HUDEP-2 (cell line): ENCODE results near the gene RNF208.

ENCODE experiments used
- DNase-seq, 76 experiments: peaks; one replicate each; lab custom pipeline; 2025; ENCODE audit not compliant: unreplicated experiment in 76 of 76; lab: John Stamatoyannopoulos, UW

RNF208 gene

DNA sequence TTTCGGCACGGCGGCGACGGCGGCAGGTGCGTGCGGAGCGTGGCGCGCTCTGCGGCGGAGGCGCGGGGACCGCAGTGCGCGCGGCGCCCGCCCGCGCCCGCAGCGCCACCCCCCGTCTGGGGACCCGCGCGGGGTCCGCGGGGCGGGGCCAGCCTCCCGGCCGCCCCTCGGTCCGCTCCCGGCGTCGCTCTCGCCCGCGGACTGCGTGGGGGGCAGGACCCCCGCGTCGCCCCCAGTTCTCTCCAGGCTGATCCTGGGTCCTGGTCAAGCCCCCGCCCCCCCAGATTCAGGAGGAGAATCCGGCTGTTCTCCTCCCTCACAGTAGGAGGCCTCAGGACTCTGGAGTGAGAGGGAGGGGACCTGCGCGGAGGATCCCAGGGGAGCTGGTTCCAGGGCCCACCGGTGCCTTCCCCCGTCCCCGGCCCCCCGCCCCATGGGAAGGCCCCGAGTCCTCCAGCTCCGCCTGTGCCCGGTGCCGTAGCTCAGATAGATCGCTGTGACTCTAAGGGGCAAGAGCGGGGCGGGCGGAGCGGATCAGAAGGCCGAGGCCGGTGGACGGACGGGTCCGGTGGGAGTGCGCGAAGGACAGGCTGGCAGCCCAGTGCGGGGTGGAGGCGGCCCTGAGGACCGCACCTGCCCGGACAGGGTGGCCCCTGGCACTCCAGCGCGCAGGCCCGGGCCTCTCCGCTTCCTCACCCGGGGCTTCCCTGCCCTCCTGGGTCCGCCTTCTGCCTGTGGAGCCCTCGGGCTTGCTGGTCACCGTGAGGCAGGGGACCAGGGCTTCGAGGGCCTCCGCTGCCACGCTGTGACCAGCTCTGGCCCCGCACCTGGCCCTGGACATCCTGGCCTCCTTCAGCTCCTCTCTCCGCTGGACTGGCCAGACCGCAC is at the start of gene RNF208:
Gene RNF208, minus strand, starts transcription at position 51 of the 888 bp plus-strand sequence. CDS start 1,028 bp downstream, outside the sequence.
- no peak for DNase-seq

DNA sequence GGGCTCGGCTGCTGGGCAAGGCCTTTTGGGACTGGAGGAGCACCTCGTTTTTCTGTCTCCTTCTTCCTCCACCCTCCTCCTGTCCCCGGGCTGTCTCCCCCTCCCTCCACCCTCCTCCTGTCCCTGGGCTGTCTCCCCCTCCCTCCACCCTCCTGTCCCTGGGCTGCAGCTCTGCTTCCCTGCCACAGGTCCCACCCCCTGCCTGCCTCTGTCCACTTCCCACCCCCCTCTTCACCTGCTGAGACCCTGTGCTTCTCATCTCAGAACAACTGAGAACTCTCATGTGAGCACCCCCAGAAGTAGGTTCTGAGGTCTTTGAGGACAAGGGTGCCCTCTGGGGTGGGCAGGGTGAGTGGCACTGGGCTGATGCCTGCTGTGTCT is 49.6 kb upstream of the RNF208 start:
- no peak for DNase-seq

GRCh38 chr9:137270929-137271695 is 49.1 kb upstream of the RNF208 start:
- no peak for DNase-seq

- no peak for DNase-seq
Observed at GRCh38 chr9:137269231-137269772, 47.3 kb upstream of the RNF208 start.

GRCh38 chr9:137268538-137269201 is 46.6 kb upstream of the RNF208 start:
- DNase-seq, result no peak

DNA sequence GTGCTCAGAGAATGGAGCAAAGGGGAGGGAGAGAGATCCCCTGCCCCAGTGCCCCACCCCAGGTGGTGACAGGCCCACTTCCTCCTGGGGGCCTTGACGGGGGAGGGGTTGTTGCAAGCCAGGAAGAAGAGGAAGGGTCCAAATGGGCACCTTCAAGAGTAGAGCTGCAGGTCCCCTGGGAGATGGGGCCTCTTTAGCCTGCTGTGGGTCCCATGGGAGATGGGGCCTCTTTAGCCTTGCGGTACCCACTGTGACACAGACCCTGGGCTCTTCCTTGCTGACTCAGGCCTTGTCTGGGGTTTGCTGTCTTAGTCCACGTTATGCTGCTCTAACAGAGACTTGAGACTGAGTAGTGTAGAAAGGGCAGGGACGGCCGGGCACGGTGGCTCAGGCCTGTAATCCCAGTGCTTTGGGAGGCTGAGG is 45.9 kb upstream of the RNF208 start:
- no peak for DNase-seq

- no peak for DNase-seq
Observed at GRCh38 chr9:137266585-137267453, 44.8 kb upstream of the RNF208 start.

- no peak for DNase-seq
Observed at GRCh38 chr9:137266162-137266527, 44.1 kb upstream of the RNF208 start.

- no peak for DNase-seq
Observed at GRCh38 chr9:137265496-137266161, 43.6 kb upstream of the RNF208 start.

DNA sequence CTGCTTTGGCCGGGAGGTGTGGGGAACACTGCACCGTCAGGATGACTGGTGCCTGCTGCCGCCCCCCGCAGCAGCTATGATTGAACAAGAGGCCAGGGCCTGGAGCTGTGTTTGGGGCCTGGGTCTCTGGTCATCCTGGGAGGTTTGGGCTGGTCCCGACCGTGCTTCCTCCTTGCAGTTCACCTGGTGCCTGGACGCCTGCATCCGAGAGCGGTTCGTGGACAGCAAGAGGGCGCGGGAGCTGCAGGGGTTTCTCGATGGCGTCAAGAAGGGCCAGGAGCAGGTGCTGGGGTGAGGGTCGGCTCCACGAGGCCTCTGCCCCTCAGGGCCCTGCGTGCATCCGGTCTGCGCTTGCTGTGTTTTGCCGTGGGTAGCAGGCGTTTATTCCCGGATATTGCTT is 42.0 kb upstream of the RNF208 start:
- no peak for DNase-seq

- DNase-seq, result no peak
Observed at GRCh38 chr9:137263506-137263905, 41.5 kb upstream of the RNF208 start.

- no peak for DNase-seq
Observed at GRCh38 chr9:137262909-137263285, 40.9 kb upstream of the RNF208 start.

GRCh38 chr9:137262173-137262908 is 40.3 kb upstream of the RNF208 start:
- peak in 9 of 76 experiments; percentile 9 to 41 (median 25) for DNase-seq

DNA sequence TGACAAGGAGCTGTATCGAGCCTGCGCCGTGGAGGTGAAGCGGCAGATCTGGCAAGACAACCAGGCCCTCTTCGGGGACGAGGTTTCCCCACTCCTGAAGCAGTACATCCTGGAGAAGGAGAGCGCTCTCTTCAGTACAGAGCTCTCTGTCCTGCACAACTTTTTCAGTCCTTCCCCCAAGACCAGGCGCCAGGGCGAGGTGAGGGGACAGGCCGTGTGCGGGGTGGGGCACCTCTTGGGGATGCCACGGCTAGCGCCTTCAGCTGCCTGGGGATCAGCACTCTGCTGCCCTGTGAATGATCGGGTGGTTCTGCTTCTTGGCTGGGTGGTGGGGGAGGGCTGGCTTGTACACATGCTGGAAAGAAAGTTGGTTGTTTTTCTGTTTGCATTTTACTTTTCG is 34.8 kb upstream of the RNF208 start:
- no peak for DNase-seq

- DNase-seq, result no peak
Observed at GRCh38 chr9:137256362-137256761, 34.3 kb upstream of the RNF208 start.

DNA sequence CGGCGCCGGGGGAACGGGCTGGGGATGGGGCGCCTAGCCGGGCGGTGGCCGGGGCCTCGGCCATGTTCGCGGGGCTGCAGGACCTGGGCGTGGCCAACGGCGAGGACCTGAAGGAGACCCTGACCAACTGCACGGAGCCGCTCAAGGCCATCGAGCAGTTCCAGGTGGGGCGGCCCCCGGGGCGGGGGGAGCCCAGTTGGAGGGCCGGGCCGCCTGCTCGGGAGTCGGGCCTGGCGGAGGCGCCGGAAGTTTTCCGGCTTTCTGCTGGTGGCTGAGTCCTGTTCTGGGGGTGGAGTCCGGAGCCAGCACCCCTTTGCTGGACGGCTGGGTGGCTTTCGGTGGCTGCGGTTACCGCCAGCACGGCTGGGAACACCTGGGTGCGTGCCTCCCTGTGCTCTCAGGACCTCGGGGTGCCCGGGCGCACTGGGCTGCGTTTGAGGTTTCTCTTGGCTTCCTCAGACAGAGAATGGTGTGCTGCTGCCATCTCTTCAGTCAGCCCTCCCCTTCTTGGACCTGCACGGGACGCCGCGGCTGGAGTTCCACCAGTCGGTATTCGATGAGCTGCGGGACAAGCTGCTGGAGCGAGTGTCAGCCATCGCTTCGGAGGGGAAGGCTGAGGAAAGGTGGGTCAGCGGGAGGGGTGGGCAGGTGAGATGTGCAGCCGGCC is 33.5 kb upstream of the RNF208 start:
- DNase-seq, result peak in 13 of 76 experiments; percentile 29 to 76 (median 53)

- peak in 73 of 76 experiments; percentile 15 to 96 (median 88) for DNase-seq
Observed at GRCh38 chr9:137254624-137255447, 32.8 kb upstream of the RNF208 start, which contains the start of gene NELFB. NELFB (plus strand) TSS chr9:137255327.
